Eye (tissue), 1 donor: ENCODE results near the gene KCNS3.
"Not testable (repeated sequence)": the region's sequence is repeated elsewhere in the genome, so short reads cannot be mapped to it uniquely, and the experiment has no call there.

Source experiments
- DNase-seq: peaks from one replicate; pipeline ENCODE4 v3.0.0-alpha.2; 2015

The KCNS3 gene

DNA sequence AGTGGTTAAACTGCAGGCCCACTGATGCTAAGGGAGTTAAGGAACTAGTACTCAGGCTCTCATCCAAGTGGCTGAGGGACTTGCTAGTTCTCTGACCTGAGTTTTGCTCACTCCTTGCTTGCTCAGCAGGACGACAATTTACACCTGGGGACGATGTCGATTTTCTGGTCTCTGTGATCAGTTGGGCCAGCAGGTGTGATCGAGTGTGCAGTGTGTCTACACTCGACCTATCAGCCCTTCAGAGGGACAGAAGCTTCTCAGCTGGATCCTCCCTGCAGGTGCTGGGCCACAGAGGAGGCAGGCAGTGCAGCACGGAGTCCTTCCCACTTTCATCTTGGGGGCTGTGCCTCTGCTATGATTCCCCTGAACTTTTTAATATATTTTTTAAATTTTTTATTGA lies 71.5 kb downstream of the KCNS3 start:
- no peak for DNase-seq

DNA sequence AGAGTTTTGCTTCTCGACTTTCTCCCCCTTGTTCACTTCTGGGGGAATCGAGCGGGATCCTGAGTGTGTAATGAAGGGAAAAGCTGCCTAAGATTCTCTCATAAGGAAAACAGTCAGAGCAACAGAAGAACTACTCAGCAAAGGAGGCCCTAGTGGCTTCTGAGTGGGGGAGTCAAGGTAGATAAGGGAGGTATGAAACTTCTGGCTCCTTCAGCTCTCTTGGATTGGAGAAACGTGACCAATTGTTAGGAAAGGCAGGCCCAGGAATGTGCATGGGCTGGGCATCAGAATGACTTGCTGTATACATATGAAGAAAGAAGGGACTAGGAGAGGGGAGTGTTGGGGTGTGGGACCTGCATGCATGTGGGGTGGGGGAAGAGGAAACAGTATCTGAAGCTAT lies 73.1 kb downstream of the KCNS3 start:
- no peak for DNase-seq

GRCh38 chr2:17958466-17959092 lies 80.1 kb downstream of the KCNS3 start:
- DNase-seq, result no peak

DNA sequence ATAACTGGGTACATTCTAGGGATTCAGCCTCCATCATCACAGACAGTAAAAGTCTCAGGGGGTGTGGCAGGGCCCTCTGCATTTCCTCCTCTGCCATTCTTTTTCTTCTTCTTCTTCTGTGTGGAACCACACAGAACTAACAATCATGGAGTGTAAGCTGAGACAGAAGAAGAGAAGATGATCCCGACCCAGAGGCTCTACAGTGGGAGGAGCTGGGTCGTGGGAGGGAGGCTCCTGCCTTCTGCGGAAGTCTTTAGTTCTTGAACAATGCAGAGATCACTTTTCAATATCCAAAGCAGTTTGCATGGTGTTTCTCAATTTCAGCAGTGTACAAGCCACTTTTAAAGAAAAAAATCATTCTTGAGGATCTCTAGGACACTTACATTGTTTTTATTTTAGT lies 80.9 kb downstream of the KCNS3 start:
- no peak for DNase-seq

DNA sequence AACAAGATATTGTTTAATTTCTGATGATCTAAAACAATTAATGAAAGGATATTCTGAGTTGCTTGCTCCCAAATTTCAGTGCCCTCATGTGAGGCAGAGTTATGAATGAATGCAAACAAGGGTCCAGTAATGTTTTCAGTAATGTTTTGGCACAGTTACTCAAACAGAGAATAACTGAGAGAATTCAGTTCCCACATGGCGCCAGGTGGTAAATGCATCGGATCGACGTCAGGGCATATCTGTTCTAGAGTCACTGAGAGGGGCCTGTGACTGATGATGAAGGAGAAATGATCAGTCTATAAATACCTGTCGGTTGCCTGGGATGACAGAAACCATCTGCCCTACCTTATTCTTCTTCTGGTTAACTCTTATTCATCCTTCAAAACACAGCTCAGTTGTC lies 81.4 kb downstream of the KCNS3 start:
- DNase-seq, result no peak

- no peak for DNase-seq
Measured at GRCh38 chr2:17960925-17961324, 82.5 kb downstream of the KCNS3 start.

GRCh38 chr2:17961789-17962188 lies 83.3 kb downstream of the KCNS3 start:
- no peak for DNase-seq

DNA sequence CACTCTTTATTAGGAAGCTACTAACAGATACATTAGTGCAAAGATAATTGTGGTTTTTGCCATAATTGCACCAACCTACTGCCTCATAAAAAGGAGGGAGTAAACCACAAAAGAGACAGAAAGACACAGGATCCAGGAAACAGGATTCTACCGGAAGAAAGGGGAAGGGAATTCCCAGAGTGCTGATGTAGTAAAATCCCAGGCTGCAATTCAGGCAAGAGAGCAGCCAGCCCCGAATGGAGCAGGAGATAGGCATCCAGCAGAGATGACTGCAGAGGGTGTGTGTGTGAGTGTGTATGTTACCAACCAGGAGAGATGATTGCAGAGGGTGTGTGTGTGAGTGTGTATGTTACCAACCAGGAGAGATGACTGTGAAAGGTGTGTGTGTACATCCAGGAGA lies 84.4 kb downstream of the KCNS3 start:
- no peak for DNase-seq

DNA sequence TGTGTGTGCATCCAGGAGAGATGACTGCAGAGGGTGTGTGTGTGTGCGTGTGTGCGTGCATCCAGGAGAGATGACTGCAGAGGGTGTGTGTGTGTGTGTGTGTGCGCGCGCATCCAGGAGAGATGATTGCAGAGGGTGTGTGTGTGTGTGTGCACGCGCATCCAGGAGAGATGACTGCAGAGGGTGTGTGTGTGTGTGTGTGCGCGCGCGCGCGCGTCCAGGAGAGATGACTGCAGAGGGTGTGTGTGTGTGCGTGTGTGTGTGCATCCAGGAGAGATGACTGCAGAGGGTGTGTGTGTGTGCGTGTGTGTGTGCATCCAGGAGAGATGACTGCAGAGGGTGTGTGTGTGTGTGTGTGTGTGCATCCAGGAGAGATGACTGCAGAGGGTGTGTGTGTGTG lies 85.1 kb downstream of the KCNS3 start:
- not testable (repeated sequence) for DNase-seq

DNA sequence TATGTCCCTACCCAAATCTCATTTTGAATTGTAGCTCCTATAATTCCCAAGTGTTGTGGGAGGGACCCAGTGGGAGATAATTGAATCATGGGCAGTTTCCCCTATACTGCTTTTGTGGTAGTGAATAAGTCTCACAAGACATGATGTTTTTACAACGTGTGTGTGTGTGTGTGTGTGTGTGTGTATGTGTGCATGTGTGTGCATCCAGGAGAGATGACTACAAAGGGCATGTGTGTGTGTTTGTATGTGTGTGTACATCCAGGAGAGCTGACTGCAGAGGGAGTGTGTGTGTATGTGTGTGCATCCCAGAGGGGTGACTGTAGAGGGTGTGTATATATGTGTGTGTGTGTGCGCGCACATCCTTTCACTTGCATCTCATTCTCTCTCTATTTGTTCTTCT lies 86.7 kb downstream of the KCNS3 start:
- no peak for DNase-seq

DNA sequence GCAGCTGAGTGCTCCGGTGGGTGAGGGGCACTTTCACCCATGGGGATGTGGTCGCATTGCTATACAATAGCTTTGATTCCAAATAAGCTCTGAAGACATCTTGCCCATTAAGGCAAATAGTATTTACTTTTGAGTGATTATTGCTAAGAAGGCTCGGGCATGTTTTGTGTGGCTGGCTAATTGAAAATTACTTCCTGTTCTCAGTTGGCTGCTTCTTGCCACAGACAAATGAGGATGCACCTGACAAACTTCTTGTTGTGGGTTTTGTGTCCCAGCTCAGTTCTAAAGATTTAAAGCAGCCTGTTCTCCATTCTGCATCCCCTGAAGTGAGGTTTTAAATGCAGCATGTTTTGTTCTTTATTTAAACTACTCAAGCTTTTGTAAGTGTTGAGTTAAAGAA lies 88.3 kb downstream of the KCNS3 start:
- no peak for DNase-seq

DNA sequence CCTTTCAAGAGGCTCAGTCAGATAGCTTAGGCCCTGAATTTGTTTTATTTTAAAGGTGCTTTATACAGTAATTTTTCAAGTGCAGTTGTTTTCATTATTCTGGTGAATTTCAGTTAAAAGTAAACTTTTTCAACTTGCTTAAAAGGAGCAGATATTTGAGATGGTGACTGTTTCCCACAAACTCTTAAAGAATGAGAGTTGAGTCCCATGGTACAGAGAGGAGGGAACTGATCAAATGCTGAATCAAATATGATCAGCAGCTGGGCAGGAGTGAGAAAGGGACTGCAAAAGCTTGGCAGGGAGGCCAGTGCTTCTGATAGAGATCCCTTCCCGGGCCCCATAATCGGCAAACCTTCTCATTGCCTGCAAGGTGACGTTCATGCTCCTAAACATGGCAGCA lies 91.2 kb downstream of the KCNS3 start:
- no peak for DNase-seq

GRCh38 chr2:17971531-17972125 lies 93.2 kb downstream of the KCNS3 start:
- no peak for DNase-seq

GRCh38 chr2:17972991-17973390 lies 94.5 kb downstream of the KCNS3 start:
- DNase-seq, result no peak

DNA sequence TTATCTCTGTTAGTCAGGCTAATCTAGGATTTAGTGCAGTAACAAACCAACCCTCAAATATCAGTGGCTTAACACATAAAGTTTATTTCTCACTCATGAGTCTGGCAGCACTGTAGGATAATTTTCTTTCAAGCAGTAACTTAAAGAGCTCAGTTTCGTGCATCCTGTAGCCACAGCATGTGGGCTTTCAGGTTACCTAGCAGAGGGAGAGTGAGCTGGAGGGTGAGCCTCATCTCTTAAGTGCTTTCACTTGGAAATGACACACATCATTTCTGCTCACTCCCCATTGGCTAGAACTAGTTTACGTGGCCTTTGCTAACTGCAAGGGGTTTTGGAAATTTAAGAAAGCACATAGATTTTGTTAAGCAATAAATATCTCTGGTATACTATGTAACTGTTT lies 96.9 kb downstream of the KCNS3 start:
- no peak for DNase-seq

- peak; percentile 33 for DNase-seq
Measured at GRCh38 chr2:17976871-17977746, 98.6 kb downstream of the KCNS3 start.

DNA sequence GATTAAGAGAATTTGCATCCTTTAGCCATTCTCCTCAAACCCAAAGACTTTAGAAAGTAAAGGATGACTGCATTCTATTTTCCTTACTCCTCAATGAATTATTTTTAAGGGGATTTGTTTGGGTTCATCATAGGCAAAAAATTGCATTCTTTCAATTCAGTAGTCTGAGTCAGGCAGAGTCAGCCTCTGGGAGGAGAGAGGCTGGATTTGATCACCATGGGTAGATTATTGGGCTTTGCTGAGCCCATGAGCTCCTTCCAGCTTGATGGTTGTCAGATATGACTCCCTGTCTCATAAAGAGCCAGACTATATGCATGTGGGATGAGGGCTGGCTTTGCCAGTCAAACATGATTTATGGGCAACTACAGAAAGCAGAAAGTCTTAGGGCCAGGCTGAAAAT lies 101.2 kb downstream of the KCNS3 start:
- no peak for DNase-seq

- no peak for DNase-seq
Measured at GRCh38 chr2:17981936-17982335, 103.5 kb downstream of the KCNS3 start.
